IPS-NIHi7 (cell line): ENCODE data around the gene TAOK1.

Source experiments
- DNase-seq: peaks from one replicate; pipeline ENCODE4 v3.0.0; 2012; ENCODE audit warnings: mixed read lengths; ENCODE audit errors: extremely low spot score

Gene TAOK1

GRCh38 chr17:29571486-29571882 lies 181.3 kb downstream of the TAOK1 start:
- no peak for DNase-seq

DNA sequence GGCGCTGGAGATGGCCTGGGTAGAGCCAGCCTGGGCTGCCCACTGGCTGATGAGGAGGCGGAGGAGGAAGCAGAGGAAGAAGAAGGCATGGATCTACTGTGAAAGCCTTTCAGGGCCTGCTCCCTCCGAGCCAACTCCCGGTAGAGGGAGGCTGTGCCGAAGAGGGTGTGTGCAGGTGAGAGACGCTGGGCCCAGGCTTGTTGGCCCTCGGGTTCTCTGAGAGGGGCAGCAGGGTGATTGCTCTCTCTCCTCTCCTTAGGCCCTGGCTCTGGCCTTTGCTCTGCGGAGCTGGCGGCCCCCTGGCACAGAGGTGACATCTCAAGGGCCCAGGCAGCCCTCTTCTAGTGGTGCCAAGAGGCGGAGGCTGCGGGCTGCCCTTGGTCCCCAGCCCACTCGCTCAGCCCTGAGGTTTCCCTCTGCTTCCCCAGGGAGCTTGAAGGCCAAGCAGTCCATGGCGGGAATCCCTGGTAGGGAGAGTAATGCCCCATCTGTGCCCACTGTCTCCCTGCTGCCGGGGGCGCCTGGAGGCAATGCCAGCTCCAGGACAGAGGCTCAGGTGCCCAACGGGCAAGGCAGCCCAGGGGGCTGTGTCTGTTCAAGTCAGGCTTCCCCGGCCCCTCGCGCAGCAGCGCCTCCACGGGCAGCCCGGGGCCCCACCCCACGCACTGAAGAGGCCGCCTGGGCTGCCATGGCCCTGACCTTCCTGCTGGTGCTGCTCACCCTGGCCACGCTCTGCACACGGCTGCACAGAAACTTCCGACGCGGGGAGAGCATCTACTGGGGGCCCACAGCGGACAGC lies 181.9 kb downstream of the TAOK1 start:
- no peak for DNase-seq

DNA sequence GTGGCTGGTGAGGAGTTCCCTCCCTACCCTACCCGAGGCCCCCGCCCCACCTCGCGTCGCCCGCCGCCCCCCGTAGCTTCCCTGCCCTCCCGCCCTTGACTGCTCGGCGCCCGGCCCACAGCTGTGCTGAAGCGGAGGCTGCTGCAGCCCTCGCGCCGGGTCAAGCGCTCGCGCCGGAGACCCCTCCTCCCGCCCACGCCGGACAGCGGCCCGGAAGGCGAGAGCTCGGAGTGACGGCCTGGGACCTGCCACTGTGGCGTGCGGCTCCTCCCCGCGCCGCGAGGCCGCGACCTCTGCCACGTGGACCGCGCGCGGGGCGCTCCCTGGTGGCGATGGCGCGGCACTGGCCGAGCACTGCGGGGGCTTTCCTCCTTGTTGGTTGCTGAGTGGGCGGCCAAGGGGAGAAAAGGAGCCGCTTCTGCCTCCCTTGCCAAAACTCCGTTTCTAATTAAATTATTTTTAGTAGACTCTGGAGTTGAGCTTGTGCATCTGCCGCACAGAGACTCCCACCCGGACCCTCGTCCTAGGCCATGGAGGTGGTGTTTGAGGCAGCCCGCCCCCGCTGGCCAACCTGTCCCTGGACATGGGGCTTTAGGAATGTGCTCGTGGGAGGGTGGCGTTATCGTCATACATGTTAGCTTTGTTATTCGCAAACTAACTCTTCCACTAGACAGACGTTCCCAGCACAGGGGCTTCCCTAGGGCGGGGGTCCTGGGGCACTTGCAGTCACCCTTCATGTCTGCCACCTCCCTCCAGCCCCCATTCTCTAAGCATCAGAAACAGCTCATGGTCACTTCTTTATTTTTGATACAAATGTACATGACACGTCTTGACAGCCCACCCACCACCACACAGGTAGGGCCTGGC lies 182.8 kb downstream of the TAOK1 start:
- DNase-seq, result peak; percentile 64

GRCh38 chr17:29573558-29573869 lies 183.4 kb downstream of the TAOK1 start:
- no peak for DNase-seq

- DNase-seq, result no peak
Measured at GRCh38 chr17:29573871-29574731, 183.9 kb downstream of the TAOK1 start.

DNA sequence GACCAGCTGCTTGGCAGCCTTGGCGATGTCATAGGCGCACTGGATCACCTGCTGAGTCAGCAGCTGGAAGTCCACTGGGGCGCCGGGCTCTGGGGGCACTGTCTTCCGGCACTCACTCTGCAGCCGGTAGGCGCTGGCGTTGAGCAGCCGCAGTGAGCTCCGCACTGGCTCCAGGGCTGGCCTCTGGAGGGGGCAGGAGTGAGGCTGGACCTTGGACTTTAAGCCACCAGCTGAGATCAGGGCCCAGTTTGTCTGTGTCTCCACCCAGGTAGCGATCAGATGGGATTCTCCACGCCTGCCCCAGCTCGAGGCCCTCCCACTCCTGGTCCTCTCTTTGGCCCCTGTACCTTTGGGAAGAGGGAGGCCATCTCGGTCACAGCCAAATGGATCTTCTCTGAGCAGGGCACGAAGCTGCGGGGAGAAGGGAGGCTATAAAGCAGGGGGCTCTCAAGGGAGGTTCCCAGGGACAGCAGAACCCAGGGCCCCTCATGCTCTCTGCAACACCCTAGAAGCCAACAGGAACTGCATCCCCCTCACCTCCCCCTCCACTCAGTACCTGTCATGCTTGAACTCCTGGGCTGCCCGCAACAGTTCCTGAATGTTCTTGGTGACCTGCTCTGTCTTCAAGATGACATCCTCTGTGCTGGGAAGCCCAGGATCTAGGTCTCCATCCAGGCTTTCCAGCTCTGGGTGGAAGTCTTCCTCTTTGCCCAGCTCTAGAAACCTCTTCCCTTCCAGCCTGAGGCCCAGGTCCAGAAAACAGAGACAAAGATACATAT lies 184.8 kb downstream of the TAOK1 start:
- no peak for DNase-seq

- DNase-seq, result no peak
Measured at GRCh38 chr17:29575511-29576213, 185.5 kb downstream of the TAOK1 start.

- DNase-seq, result no peak
Measured at GRCh38 chr17:29576214-29577000, 186.2 kb downstream of the TAOK1 start.

DNA sequence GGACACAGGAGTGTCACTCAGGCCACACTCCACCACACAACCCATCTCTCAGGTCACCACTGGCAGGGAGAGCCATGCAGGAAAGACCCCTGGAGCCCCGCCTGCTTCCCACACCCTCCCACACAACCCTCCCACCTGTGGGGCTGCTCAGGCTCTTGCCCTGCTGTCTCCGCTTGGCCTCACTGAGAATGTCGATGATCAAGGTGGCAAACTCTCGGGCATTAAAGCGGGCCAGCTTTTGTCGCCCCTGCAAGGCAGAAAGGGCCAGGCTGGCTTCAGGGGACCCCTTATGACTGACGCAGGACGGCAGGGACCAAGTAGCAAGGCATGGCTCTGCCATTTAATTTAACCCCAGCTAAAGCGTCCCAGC lies 186.8 kb downstream of the TAOK1 start:
- DNase-seq, result no peak

DNA sequence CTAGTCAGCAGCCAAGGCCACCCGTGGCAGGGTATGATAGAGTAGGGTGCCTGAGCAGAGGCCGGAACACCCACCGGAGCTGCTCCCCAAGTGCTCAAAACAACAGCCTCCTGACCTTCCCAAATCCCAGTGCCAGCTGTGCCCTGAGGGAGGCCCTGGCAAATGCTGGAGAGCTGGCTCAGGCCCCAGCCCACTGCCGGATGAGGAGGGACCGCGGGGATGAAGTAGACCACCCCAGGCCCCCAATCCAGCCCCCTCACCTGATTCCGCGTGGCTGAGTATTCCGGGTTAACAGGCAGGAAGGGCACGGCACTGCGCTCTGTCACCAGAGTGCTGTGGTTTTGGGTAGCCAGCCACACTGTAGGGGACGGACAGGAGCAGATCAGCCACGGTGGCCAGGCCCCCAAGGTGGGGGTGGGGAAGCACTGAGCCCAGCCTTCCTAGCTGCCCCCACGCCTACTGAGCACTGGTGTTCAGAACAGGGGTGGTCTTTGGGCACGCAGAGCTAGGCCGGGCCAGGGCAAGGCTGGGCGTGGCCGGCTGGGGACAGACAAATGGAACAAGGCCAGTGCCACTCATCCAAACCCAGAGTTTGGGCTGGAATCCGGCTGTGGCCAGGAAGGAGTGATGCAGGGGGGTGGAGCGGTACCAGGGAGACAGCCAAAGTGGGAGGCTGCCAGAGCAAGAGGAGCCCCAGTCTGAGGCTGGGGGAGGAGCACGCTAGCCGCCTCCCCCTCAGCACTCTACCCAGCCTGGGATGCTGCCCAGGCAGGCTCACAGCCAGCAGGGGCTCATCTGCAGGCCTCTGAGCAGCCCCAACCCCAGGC lies 187.4 kb downstream of the TAOK1 start:
- no peak for DNase-seq

DNA sequence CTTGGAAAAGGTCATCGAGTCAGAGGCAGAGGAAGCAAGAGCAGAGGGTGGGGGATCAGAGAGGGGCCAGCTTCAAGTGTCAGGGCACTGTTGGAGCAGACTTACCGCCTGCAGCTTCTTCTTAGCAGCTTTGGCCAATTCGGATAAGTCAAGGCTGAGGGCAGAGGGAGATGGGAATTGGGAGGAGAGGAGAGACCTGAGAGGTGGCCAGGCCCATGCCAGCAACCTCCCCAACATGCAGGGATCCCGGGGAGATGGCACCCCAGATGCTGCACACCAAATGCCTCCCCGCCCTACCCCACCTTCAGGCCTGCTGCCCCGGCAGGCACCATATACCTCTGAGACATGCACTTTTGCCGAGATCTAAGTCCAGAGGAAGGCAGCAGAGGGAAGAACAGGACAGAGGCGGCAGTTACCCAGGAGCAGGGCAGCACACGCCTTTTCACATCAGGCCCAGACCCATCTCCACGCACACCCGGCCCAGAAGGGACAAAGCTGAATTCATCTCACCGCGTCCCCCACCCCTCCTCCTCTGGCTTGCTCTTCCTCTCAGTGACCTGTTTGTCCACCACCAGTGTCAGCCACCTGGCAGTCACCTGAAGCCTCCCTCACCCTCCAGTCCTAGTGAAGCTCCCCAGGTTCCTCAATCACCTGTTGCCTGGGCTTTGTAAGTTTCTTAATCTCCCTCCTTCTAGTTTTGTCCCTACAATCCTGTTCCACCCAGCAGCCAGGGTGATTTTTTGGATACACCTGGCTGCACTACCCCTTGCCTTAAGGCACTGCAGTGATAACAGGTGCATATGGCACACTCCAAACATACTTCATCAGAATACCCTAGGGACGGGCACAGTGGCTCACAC lies 188.7 kb downstream of the TAOK1 start:
- no peak for DNase-seq

- peak; percentile 87 for DNase-seq
Measured at GRCh38 chr17:29579866-29580771, 190.0 kb downstream of the TAOK1 start.

GRCh38 chr17:29581583-29582253 lies 191.6 kb downstream of the TAOK1 start:
- no peak for DNase-seq

- DNase-seq, result no peak
Measured at GRCh38 chr17:29582254-29582765, 192.1 kb downstream of the TAOK1 start.

GRCh38 chr17:29582772-29583171 lies 192.6 kb downstream of the TAOK1 start:
- DNase-seq, result no peak
